RPMI8226 (cell line): ENCODE measurements around the gene SSUH2.
"Not testable (repeated sequence)": the region's sequence is repeated elsewhere in the genome, so short reads cannot be mapped to it uniquely, and the experiment has no call there.

ENCODE experiments used
- DNase-seq: peaks from one replicate; pipeline ENCODE4 v3.0.0-alpha.2; 2015

SSUH2 gene

DNA sequence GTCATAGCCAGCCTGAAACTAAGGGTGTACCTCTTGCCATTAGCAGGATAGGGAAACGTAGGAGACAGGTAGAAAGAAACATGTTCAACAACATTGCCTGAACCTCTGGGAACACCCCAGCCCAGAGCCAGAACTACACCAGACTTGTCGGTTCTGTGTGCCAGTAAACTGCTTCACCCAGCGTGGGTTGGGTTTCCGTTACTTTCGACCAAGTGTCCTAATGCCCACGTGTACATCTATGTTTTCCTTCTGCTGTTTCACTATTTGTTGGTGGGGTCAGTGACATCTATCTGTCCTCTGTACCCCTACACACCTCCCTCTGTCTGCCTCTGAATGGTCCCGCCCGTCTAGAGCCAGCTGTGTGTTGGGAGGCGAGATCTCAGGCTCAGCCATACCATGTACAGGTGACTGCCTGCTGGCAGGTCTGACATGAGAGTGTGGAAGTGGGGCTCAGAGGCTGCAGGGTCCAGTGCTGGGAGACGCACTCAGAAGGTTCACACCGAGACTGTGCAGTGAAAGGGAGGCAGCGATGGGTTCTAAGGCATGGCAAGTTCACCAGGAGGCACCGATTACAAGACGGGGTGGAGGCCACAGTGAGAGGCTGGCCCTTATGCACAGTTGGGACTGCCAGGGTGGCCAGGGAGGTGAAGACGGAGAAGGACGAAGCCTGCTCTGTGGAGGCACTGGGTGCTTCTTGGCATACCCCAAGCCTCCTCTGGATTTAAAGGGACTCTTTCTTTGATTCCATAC lies 36.4 kb downstream of the SSUH2 start:
- no peak for DNase-seq

DNA sequence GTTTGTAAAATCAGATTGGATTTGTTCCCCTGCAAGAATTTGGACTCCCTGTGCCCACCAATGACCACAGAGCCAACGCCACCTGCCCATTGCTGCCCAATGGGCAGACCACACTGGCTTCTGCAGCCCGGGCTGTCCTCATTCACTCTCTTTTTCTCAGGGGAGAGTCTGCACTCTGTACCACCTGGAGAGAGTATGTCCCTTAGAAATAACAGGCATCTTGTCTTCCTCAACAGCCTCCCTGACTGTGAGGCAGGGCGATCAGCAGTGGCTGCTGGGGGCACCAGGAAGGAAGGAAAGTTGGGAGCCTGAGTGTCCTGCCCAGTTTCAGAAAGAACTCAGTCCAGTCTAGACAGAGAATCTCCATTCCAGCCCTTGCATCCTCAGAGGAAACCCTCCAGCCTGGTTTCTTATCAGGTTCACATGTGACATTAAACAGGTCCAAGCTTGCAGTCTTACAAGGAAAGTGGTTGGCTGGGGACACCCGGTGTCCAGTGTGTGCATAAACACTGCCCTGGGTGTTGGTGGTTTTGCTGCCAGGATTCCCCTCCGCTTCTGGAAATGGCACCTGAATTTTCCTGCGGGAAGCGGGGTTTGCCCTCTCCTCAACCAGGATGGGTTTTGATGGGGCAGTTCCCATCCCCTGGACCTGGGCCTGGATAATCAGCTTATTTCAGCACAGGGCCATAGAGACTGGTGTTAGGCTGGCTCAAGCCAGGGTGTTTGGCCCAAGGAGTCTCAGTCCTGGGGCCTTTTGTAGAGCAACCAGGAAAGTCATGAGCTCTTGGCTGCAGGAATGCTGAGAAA lies 37.2 kb downstream of the SSUH2 start:
- DNase-seq, result no peak

GRCh38 chr3:8606701-8607231 lies 37.8 kb downstream of the SSUH2 start:
- DNase-seq, result no peak

GRCh38 chr3:8604988-8605387 lies 39.6 kb downstream of the SSUH2 start:
- DNase-seq, result no peak

GRCh38 chr3:8604006-8604405 lies 40.6 kb downstream of the SSUH2 start:
- DNase-seq, result no peak

GRCh38 chr3:8603115-8603710 lies 41.4 kb downstream of the SSUH2 start:
- DNase-seq, result no peak

DNA sequence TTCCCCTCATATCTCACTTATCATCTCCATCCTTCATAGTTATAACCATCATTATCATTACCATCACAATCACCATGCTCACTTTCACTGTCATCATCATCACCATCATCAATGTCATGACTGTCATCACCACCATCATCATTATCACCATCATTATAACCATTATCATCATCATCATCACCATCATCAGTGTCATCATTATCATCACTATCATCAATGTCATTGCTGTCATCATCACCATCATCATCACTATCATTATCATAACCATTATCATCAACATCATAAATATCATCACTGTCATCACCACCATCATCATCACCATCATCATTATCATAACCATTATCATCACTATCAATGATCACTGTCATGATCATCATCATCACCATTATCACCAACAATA lies 44.1 kb downstream of the SSUH2 start:
- no peak for DNase-seq

- DNase-seq, result no peak
Measured at GRCh38 chr3:8599146-8599545, 45.5 kb downstream of the SSUH2 start.

DNA sequence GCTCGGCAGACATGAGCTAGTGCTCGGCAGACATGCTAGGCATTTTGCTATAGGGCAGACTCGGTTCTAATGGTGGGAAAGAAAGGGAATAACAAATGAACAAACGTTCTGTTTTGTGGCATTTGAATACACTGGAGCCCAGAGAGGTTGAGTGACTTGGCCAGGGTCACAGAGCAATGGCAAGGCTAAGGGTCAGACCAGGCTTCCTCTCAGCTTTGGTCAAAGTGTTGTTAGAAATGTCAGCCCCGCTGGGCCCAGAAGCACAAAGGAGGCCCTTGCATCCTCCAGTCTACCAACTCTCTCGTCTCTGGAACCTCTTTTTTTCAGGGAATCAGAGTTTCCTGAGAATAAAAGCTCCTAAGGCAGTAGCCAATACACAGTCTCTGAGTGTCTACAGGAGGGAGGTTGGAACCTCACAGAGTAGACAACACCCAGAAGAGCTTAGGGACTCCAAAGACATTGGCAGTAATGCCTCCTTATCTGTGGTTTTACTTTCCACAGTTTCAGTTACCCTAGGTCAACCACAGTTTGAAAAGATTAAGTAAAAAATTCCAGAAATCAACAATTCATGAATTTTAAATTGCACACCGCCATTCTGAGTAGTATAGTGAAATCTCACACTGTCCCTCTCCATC lies 47.3 kb downstream of the SSUH2 start:
- no peak for DNase-seq

- no peak for DNase-seq
Measured at GRCh38 chr3:8596321-8597218, 48.0 kb downstream of the SSUH2 start.

DNA sequence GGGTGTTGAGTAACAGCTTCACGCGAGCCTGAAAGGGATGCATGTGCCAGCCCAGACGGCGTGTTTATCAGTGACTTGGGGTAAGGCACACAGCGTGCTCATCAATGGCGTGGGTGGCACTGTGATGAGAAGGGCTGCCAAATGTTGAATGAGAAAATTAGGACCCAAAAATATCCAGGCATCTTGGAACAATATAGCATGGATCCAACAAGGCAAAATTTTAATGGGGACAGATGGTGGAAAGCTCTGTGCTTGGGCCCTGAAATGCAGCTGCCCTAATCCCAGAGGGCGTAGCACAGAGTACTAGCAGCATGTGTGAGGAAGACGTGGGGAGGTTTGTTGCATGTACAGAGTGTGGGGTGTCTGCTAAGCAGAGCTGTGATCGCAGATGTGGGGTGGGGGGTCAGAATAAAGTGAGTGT lies 48.9 kb downstream of the SSUH2 start:
- no peak for DNase-seq

DNA sequence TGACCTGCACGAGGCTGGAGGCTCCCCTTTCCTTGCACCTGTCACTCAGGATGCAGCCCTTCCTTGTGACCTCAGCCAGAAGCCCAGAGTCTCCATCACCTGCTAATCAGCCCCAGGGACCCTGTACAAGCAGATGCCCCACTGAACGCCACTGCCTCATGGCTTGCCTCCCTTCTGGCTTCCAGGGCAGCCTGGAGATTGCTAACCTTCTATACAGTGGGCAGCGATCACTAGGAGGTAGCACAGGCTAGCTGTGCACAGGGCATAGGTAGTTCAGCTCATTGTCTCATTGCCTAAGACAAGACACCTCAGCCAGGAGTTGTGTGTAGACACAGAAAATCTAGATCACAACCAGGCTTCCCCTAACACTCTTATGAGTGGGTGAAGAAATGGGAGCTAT lies 49.3 kb downstream of the SSUH2 start:
- DNase-seq, result no peak

DNA sequence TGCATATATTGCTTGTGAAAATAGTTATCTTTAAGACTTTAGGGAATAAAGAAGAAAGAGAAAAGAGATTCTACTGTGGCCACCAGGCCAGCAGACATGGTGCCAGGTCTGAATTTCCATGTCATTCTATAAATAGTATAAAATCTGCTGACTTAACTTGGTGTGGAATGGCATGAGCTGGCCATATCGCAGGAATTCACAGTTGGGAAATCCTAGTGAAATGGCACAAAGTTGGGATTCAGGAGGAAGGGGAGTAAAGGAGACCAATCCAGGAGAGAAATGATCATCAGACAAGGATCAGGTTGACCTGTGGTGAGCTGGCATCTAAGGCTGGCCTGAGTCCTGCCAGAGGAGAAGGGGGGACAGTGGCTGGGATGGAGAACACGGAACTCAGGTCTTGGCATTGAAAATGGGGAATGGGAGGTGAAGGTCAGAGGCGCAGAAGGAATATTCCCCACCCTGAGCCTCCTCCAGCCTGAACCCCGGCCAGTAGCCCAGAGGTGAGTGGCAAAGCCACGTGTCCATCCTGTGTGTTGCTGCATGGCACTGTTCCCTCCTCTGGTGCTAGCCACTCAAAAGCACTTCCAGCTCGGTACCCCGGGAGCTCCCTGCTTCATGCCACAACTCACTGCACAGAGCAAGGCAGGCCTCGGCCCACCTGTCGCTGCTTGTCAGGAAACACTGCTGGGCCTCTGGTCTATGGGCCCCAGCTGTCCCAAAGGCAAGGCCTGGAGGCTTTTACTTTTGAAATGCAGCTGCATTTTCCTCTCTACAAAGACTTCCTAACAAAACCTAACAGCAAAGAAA lies 51.4 kb downstream of the SSUH2 start:
- no peak for DNase-seq

- no peak for DNase-seq
Measured at GRCh38 chr3:8589880-8590556, 54.6 kb downstream of the SSUH2 start.

- no peak for DNase-seq
Measured at GRCh38 chr3:8584661-8585060, 59.9 kb downstream of the SSUH2 start.

- DNase-seq, result no peak
Measured at GRCh38 chr3:8581806-8582445, 62.7 kb downstream of the SSUH2 start.

- DNase-seq, result no peak
Measured at GRCh38 chr3:8581373-8581772, 63.2 kb downstream of the SSUH2 start.

- DNase-seq, result not testable (repeated sequence)
Measured at GRCh38 chr3:8580434-8580833, 64.2 kb downstream of the SSUH2 start.

GRCh38 chr3:8579943-8580342 lies 64.7 kb downstream of the SSUH2 start:
- no peak for DNase-seq

DNA sequence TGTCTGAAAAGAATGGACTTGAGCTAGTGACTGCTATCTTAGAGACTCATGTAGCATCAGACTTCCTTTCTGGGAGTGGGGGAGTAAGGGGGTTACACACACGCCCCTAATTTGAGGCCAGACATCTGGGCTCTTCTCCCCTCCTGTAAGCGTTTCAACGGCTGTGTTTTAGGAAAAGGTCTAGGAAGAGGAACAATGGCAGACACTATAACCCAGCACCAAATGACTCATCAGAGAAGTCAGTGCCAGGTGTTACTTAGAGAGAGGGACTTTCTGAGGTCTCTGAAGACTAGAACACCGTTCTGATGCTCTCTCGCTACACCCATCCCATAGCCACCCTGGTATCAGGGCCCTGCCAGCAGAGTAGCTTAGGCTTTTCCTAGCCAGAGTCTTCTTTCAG lies 65.5 kb downstream of the SSUH2 start:
- DNase-seq, result no peak
